Measurements from ENCODE around the gene TOMM7.
A peak's percentile ranks its signal among the peaks of the same experiment; 100 is the strongest.

TOMM7 gene

GRCh38 chr7:22865602-22865960, 42.9 kb upstream of the TOMM7 start:
- DNase-seq (ENCODE audit: low read depth), result no peak
- H3K4me3 ChIP-seq (ENCODE audit: low read depth, low read length), result no peak overlapping the region
- TF ChIP-seq MAX (IDR thresholded peaks at IDR 0.05; ENCODE audit: low read depth, low read length) (no peak), MYC (IDR thresholded peaks at IDR 0.05; ENCODE audit: low read depth, low read length) (no peak), CTCF (IDR thresholded peaks at IDR 0.05; ENCODE audit: low read depth, low read length) (no peak), POLR2A (IDR thresholded peaks at IDR 0.05; ENCODE audit: extremely low read depth, insufficient read length) (no peak)

GRCh38 chr7:22864855-22865601, 42.4 kb upstream of the TOMM7 start:
- DNase-seq (ENCODE audit: low read depth), result peak; percentile 82

GRCh38 chr7:22864301-22864700, 41.7 kb upstream of the TOMM7 start:
- H3K4me3 ChIP-seq (ENCODE audit: low read depth, low read length), result no peak overlapping the region
- no peak for DNase-seq (ENCODE audit: low read depth)
- TF ChIP-seq MAX (IDR thresholded peaks at IDR 0.05; ENCODE audit: low read depth, low read length), result no peak
- TF ChIP-seq POLR2A (IDR thresholded peaks at IDR 0.05; ENCODE audit: extremely low read depth, insufficient read length), result no peak
- no peak for TF ChIP-seq MYC (IDR thresholded peaks at IDR 0.05; ENCODE audit: low read depth, low read length)
- no peak for TF ChIP-seq CTCF (IDR thresholded peaks at IDR 0.05; ENCODE audit: low read depth, low read length)

More at GRCh38 chr7:22864855-22865601, 42.4 kb upstream of the TOMM7 start:
- H3K4me3 ChIP-seq (ENCODE audit: low read depth, low read length), result no peak overlapping the region
- TF ChIP-seq POLR2A (IDR thresholded peaks at IDR 0.05; ENCODE audit: extremely low read depth, insufficient read length) (no peak), MYC (IDR thresholded peaks at IDR 0.05; ENCODE audit: low read depth, low read length) (no peak), CTCF (IDR thresholded peaks at IDR 0.05; ENCODE audit: low read depth, low read length) (no peak), MAX (IDR thresholded peaks at IDR 0.05; ENCODE audit: low read depth, low read length) (no peak)

GRCh38 chr7:22863156-22863899, 40.7 kb upstream of the TOMM7 start:
- no peak overlapping the region for H3K4me3 ChIP-seq (ENCODE audit: low read depth, low read length)
- TF ChIP-seq CTCF (IDR thresholded peaks at IDR 0.05; ENCODE audit: low read depth, low read length), result no peak
- peak; percentile 22 for TF ChIP-seq POLR2A (IDR thresholded peaks at IDR 0.05; ENCODE audit: extremely low read depth, insufficient read length)
- no peak for TF ChIP-seq MYC (IDR thresholded peaks at IDR 0.05; ENCODE audit: low read depth, low read length)
- no peak for TF ChIP-seq MAX (IDR thresholded peaks at IDR 0.05; ENCODE audit: low read depth, low read length)
- DNase-seq (ENCODE audit: low read depth), result no peak

GRCh38 chr7:22861576-22861975, 38.9 kb upstream of the TOMM7 start:
- H3K4me3 ChIP-seq (ENCODE audit: low read depth, low read length), result no peak overlapping the region
- TF ChIP-seq POLR2A (IDR thresholded peaks at IDR 0.05; ENCODE audit: extremely low read depth, insufficient read length), result no peak
- no peak for TF ChIP-seq MAX (IDR thresholded peaks at IDR 0.05; ENCODE audit: low read depth, low read length)
- TF ChIP-seq CTCF (IDR thresholded peaks at IDR 0.05; ENCODE audit: low read depth, low read length), result no peak
- TF ChIP-seq MYC (IDR thresholded peaks at IDR 0.05; ENCODE audit: low read depth, low read length), result no peak
- no peak for DNase-seq (ENCODE audit: low read depth)
